GM19025 (cell line): Measurements from ENCODE around the gene CACNB4.
"Not testable (repeated sequence)": the region's sequence is repeated elsewhere in the genome, so short reads cannot be mapped to it uniquely, and the experiment has no call there.

Experiments used
- ATAC-seq: cut with Tn5 transposase; IDR thresholded peaks from one replicate; pipeline ENCODE4 v1.9.1; 2021; ENCODE audit warnings: mild to moderate bottlenecking, low read depth, moderate library complexity; ENCODE audit not compliant: unreplicated experiment

The CACNB4 gene

DNA sequence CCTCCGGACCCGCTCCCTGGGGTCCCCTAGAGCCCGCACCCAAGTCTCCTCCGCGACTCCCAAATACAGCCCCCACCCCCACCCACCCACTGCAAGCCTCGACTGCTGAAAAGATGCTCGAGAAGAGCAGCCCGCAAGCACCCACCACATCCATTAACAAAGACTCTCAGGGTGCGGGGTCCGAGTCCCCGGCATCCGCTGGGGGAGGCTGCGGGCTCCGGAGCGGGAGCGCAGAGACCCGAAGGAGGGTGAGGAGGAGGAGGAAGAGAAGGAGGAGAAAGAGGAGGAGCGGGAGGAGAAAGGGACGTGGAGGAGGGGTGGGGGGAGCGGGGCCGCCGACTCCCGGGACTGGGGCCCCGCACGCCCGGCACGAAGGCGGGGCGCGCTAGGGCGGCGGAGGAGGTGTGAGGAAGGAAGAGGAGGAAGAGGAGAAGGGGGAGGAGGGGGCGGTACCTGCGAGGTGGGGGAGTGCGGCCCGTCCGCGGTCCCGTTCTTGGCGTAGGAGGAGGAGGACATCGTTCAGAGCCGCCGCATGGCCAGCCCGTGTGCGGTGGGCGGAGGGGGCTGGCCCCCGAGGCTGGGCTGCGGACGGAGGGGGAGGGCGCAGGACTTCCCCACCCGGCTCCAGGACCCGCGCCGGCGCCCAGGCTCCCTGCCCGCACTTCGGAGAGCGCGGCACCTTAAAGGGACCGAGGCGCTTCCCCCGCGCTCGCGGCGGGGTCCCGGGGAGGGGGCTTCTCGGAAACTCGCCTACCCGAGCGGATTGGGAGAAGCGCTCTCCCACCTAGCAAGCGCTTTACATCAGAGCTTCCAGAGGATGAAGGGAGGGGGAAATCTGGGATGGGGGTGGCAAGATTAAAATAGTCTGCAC, at the start of gene CACNB4:
CACNB4 (minus strand) TSS at position 549 of the 871 bp plus-strand sequence.
- no peak for ATAC-seq

DNA sequence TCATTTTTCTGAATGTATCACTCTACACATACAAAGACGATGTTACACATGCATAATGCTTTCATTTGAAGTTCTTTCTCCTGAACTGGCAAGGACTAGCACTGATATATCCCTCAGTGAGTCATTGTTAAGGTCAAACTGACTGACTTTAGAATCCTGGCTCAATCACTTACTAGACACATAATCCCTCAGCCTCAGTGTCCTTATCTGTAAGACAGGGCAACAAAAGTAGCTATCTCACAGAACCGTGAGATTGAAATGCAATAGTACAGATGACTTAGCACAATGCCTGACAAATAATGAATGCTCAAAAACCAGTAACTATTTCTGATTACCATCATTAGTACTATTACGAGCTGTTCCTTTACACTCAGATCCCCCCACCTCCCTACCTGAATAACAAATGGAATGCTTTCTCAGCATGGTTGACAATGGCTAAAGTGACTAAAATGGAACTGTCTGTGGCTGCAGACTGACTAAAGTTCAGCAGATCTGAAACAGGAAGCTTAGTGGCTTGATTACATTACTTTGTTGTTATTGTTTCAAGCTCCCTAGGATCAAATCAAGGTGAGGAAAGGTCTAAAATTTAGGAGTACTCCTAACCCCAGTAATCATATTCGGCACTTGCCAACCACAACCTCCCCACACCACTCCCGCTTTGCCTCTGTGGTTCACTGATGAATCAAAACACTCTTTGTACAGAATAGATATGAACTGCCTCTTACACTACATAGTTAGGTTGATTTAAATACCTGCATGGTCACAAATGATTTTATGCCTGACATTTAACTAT, 35.8 kb upstream of the CACNB4 start:
- ATAC-seq = peak; percentile 72

DNA sequence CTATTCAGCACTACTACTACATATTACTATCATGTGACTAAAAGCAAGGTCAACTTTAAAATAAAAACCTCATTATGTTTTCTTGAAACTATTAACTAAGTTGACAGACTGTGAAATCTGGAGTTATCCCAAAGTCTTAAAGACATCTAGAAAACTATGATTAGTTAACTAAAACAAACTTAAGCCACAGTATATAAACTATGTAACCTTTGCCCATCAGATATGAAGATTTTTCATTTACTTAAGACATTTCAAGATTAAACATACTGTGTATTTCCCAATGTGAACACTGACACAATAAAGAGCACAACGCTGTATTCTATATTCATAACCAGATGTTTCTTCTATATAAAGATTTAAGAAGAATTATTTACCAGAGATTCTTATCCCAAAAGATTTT, 33.5 kb upstream of the CACNB4 start:
- no peak for ATAC-seq

DNA sequence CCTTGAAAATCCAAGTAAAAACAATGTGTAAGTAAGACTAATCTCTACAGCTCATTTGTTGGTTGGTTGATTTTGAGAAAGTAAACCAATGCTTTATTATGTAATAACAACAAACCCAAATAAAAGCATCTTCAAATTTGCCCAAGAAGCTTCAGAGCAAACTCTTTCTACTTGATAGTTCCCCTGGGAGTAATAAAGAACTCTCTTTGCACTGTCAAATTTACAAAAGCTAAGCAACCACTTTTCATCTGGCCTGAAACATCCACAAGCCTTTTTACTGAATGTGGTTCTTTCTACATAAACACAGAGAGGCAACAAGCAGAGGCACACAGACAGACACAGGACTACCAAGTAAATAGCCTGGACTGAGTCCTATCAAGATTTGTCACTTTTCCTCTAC, 28.8 kb upstream of the CACNB4 start:
- ATAC-seq = no peak

DNA sequence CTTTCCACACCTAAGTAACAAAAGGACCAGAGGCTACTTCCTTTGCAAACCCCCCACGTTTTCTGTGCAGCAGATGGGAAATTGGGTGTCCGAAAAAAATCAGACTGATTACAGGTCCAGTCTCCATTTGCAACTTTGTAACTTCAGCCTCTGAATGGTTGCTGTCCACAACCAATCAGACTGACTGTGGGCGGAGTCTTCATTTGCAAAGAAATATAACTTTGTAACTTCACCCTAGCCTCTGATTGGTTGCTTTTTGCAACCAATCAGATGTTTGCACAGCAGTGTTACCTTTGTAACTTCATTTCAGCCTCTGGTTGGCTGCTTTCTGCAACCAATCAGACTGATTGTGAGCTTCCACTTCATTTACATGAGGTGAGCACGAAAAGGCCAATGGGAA, 27.8 kb upstream of the CACNB4 start:
- ATAC-seq = no peak

DNA sequence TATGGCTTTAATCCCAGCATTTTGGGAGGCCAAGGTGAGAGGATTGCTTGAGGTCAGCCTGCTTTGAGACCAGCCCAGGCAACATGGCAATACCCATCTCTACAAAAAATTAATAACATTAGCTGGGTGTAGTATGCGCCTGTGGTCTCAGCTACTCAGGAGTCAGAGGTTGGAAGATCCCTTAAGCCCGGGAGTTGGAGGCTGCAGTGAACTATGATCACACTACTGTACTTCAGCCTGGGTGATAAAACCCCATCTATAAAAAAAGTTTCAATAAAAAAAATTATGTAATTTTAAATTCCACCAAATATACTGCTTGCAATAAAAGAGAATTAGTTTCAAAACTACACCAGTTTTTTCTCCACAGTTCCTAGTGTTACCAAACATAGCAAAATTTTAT, 23.3 kb upstream of the CACNB4 start:
- no peak for ATAC-seq

DNA sequence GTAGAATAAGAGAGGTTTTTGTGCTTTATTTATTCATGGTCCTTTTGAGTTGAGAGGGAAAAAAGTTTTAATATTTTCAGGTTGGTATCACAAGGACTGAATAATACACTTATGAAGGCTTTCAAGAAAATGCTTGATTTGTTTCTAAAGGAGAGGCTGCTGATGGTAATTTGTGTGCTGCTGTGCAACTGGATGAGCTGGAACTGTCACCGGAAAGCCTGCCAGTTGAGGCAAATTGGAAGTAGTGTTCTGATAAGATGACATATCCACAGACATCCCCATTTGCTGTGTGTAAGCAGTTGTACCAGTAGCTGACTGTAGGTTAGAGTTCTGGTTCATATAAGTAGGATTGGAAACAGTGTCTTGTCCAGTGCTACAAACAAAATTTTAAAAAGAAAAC, 21.6 kb upstream of the CACNB4 start:
- ATAC-seq = no peak

DNA sequence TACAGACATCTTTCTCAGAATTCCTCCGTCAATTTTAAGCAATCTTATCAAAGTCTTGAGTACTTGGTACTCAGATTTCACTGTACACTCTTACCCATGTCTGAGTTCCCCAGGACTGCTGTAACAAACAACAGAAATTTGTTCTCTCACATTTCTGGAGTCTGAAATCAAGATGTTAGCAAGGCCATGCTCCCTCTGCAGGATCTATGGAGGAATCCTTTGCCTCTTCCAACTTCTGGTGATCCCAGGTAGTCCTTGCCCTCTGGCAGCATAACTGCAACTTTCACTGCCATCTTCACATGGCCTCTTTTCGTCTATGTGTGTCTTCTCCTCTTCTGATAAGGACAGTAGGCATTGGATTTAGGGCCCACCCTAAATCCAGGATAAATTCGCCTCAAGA, 17.1 kb upstream of the CACNB4 start:
- ATAC-seq = no peak

DNA sequence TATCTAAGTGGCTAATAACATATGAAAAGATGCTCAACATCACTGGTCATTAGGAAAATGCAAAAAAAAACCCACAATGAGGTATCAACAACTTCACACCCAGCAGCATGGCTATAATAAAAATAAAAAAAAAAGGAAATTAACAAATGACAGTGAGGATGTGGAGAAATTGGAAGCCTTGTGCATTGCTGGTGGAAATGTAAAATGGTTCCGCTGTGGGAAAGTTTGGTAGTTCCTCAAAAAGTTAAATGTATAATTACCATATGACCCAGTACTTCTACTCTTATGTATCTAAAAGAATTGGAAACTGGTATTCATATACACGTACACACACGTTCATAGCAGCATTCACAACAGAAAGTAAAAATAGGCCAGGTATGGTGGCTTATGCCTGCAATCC, 15.5 kb upstream of the CACNB4 start:
- no peak for ATAC-seq

DNA sequence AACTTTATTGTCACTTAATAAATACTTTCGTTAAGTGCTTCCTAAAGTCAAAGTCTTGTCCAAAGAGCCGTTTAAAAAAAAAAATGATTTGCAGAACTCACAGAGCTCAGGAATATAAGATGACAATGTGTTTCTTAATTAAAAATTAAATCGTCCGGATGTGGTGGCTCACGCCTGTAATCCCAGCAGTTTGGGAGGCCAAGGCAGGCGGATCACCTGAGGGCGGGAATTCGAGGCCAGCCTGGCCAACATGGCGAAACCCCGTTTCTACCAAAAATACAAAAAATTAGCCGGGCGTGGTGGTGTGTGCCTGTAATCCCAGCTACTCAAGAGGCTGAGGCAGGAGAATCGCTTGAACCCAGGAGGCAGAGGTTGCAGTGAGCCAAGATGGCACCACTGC, 8.3 kb upstream of the CACNB4 start:
- not testable (repeated sequence) for ATAC-seq

DNA sequence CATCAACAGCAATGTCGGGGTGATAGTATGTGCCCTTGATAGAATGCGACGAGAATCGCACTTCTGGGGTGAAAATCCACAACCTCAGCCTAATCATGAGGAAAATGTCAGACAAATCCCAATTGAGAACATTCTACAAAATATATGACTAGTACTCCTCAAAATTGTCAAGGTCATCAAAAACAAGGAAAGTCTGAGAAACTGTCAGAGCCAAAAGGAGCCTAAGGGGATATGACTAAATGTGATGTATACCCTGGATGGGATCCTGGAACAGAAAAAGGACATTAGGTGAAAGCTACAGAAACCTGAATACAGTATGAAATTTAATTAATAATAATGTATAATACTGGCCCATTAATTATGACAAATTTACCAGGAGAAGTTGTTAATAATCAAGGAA, 7.6 kb upstream of the CACNB4 start:
- no peak for ATAC-seq

DNA sequence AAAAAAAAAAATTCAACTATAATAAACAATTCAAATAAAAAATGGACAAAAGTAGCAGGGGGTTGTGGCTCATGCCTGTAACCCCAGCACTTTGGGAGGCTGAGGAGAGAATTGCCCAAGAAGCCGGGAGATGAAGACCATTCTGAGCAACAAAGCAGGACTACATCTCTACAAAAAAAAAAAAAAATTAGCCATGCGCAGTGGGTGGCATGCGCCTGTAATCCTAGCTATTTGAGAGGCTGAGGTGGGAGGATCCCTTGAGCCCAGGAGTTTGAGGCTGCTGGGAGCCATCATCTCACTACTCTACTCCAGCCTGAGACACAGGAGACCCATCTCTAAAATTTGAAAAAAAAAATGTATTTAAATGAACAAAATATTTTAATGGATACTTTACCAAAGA, 4.4 kb upstream of the CACNB4 start:
- ATAC-seq = no peak

DNA sequence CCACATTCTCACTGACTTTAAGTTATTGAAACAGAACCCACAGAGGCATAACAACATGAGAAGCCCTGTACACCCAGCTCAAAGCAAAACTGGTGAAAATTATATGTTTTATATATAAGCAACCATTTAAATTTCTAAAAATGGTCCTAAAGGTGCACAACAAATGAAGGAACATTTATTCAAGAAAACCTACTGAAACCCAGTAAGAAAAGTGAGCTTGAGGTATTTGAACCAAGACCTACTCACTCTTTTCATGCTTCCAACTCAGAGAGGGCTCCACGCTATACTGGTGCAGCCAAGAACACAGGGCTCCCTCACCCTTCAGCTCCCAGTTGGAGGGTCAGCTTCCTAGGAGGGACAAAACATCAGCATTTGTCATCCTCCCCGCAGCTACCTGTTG, 2.1 kb upstream of the CACNB4 start:
- no peak for ATAC-seq

DNA sequence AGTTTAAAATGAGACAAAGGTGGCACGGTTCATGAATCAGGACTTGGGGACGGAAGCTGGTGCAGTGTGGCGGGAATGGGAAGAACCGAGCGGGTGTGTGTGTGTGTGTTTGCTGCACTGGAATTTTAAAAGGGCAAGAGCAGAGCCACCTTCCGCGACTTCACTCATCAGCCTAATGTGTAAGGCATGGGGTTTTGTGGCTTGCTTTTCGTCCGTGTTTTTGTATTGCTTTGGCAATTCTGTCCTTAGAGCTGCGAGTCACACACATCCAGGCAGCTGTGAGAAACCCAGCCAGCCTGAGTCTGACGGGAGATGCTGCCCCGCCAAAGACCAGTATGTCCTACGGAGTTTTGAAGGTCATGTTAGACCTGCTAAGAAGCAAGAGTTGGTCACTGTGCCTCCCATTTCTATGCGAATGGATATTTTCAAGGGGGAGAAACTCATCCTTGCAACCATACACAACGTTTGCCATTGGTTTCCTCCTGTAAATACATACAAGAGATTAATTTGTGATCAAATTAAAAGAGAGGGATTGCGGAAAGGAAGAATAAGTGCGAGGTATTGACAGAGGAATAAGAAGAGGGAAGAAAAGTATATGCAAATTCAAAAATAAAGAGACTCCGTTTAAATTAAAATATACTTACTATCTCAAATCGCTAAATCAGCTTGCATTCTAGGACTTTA, 665 bp upstream of the CACNB4 start:
- no peak for ATAC-seq

DNA sequence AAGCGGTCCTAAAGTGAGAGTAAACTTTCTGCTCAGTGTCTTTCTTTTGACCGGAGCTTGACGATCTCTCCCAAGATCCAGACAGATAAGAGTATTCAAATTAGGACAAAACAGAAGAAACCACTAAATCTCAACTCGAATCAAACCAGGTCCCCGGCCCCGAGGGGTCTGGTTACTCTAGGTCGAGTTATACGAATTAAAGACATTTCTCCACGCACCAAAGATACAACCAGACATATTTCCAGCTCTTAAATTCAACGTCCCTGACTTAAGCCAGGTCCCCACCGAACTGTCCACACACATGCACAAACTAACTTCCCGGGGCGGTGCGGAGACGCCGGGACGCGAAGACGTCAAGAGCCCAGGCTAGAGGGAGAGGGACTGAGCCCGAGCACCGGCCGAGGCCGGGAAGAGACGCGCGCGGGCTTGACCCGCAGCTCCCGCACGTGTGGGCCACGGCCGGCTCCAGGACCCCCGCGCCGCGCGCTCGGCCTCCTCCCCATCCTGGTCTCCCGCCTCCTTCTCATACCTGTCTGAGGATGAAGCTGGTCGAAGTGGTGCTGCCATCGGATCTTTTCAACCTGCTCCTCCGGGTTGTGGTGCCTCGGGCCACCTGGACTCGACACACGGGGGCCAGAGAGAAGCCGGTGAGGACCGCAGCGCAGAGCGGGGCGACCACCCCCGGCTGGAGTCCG, 896 bp downstream of the CACNB4 start:
- ATAC-seq = no peak

DNA sequence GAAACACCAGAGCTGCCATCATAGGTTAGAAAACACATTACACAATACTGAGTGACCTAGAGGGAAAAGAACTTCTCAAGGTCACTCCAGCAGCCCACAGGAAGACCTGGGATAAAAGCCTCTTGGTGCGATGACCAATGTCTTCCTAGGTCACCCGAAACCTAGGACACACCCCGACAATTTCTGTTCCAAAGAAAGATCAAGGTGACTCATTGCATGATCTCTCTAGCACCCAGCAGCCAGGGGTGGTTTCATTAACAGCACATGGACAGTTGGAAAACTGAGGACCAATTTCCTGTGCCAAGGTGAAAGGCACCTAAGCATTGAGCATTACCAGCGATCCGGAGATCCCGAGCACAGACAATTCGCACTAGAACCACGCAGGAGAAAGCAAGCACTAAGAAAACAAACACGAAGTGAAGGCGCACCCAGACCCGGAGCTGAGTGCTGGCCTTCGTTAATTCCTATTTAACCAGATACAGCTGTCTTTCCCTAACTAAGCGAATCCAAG, 1.5 kb downstream of the CACNB4 start:
- ATAC-seq = no peak

DNA sequence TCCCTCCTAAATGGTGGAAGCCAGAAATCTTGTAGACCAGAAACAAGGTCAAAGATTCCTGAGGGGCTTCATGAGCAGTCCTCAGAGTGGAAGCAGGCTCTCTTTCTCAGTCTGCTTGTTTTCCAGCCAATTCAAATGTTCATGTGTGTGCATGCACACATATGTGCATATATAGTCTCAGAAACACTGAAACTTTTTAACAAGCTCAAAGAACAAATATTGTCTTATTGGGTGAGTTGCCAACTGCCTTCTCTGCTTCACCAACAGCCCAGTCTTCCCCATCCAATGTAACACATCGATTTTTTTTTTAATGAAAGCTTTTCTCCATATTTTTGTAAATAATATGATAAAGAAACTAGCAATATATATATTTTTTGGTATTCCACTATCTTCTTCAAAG, 3.7 kb downstream of the CACNB4 start:
- ATAC-seq = no peak

DNA sequence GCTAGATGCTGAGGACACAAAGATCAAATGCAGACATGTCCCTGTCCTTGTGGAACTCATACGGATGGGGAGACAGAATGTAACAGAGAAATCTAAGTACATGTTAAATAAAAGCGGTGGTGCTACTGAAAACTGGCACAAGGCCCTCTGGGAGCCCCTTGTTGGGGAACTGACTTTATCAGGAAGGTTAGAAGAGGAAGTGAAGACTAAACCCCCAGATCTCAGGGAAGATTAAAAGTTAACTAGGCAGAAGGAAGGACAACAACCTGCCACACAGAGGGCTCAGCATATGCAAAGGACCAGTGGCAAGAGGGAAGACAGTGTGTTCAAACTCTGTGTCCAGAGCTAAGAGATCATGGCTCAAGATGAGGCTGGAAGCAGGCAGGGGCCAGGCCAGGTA, 4.8 kb downstream of the CACNB4 start:
- no peak for ATAC-seq

DNA sequence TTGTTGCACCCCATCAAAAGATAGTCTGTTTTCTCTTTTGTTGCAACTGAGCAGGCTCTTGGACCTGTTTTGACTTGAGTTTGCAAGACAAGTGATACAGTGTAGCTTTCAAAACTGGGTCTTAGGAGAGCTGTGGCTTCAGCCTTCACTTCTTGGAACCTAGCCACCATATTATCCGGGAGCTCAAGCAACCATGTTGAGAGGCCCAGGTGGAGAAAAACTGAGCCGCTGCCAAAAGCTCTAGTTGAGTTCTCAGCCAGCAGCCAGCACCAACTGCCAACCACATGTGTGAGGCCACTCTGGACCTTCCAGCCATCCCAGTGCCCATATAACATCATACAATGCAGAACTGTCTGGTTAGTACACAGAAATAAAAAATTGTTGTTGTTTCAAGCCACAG, 5.4 kb downstream of the CACNB4 start:
- ATAC-seq = no peak

DNA sequence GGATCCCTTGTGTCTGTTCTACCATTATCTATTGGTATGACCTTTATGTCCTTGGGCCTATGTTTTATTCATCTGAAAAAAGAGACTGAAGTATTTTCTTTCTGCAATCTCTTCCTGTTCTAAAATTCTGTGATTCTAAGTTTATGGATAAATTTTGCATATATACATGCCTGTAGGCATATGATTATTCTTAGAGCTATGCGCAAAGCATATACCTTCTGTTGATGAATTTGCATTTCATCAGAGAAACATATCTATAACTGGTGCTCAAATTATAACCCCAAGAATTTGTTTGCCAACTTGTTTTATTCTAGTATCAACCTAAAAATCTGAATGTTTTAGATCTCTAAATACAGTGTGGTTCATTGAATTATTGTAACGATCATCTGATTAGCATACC, 6.7 kb downstream of the CACNB4 start:
- no peak for ATAC-seq
